Endothelial cell of umbilical vein (primary cell): ENCODE measurements around the gene CLIP1. TPM values are rescaled to one million over a fixed set of nuclear protein-coding genes. Genes with fewer than 3 reads are reported as not detected.
"Not testable (repeated sequence)": the region's sequence is repeated elsewhere in the genome, so short reads cannot be mapped to it uniquely, and the experiment has no call there.

ENCODE experiments used
- BruUV-seq: library from RNA; stranded (reverse); fragments of 400-500 nt; replicated peaks from 2 replicates; lab custom pipeline; 2021; lab: Mats Ljungman, UMichigan
- CTCF ChIA-PET: fragments of 300-600, 350-600 bp; sonication (Branson Sonifier 250); formaldehyde crosslinking; loops from one replicate; lab custom pipeline; 2021; ENCODE audit warnings: antibody characterized with exemption, inconsistent platforms; lab: Charles Lee
- POLR2A ChIA-PET: fragments of 300-600, 350-600 bp; sonication (Branson Sonifier 250); formaldehyde crosslinking; loops from one replicate; lab custom pipeline; 2021; ENCODE audit warnings: antibody characterized with exemption, inconsistent platforms; lab: Charles Lee
- DNase-seq: peaks from one replicate; pipeline ENCODE4 v3.0.0-alpha.2; 2011; ENCODE audit warnings: low read depth, low spot score
- FAIRE-seq: peaks from 2 replicates; lab custom pipeline; 2011; peaks lifted over from hg19 to GRCh38; lab: Jason Lieb, UNC
- H2AFZ ChIP-seq: 2 replicates; pipeline ENCODE4 v1.6.0; 2012; ENCODE audit warnings: low read depth, low read length, control low read depth, inconsistent platforms
- H3K27ac ChIP-seq: 2 replicates; pipeline ENCODE4 v1.5.1; 2011; ENCODE audit warnings: low read depth, mild to moderate bottlenecking, control low read depth, low read length, moderate library complexity; ENCODE audit not compliant: insufficient read depth
- H3K27me3 ChIP-seq, 2 experiments: 2 replicates each; pipeline versions ENCODE4 v1.6.0 to v1.6.1; 2011; ENCODE audit warnings: low read length in 2 of 2, mixed read lengths in 1 of 2; ENCODE audit not compliant: control insufficient read depth in 2 of 2, insufficient read depth in 2 of 2
- H3K36me3 ChIP-seq, 2 experiments: 2 replicates in 1 of 2; 3 replicates in 1 of 2; pipeline ENCODE4 v1.5.1; 2011; ENCODE audit warnings: low read length in 2 of 2, mild to moderate bottlenecking in 1 of 2, moderate library complexity in 1 of 2; ENCODE audit not compliant: control insufficient read depth in 2 of 2, insufficient read depth in 2 of 2; ENCODE audit errors: extremely low read depth in 1 of 2
- H3K4me1 ChIP-seq: 3 replicates; pipeline ENCODE4 v1.5.1; 2011; ENCODE audit warnings: mild to moderate bottlenecking, low read length; ENCODE audit not compliant: control insufficient read depth, insufficient read depth; ENCODE audit errors: extremely low read depth
- H3K4me2 ChIP-seq: 2 replicates; pipeline ENCODE4 v1.6.1; 2011; ENCODE audit warnings: low read length, control low read depth, mixed read lengths; ENCODE audit not compliant: insufficient read depth
- H3K4me3 ChIP-seq, 3 experiments: fragments of 200-600 bp in 1 of 3; sonication (generic), shearing (Covaris generic) in 1 of 3; replicated peaks in 1 of 3; 2 replicates each; pipeline ENCODE4 v1.5.1; 2011 to 2016; ENCODE audit warnings: control low read depth in 3 of 3, low read length in 3 of 3, mild to moderate bottlenecking in 2 of 3, inconsistent platforms in 1 of 3, low read depth in 1 of 3, moderate library complexity in 1 of 3; ENCODE audit not compliant: insufficient read depth in 1 of 3
- H3K79me2 ChIP-seq: 2 replicates; pipeline ENCODE4 v1.6.0; 2012; ENCODE audit warnings: low read length, inconsistent platforms; ENCODE audit not compliant: control insufficient read depth, insufficient read depth
- H3K9ac ChIP-seq: replicated peaks from 2 replicates; pipeline ENCODE3; 2011; ENCODE audit warnings: low read length, control low read depth; ENCODE audit not compliant: insufficient read depth; ENCODE audit errors: extremely low read depth
- H3K9me1 ChIP-seq: replicated peaks from 3 replicates; pipeline ENCODE4 v1.6.0; 2011; ENCODE audit warnings: mild to moderate bottlenecking, low read length; ENCODE audit not compliant: control insufficient read depth, insufficient read depth; ENCODE audit errors: extremely low read depth
- H3K9me3 ChIP-seq: replicated peaks from 2 replicates; pipeline ENCODE4 v1.5.1; 2012; ENCODE audit warnings: low read length, inconsistent platforms; ENCODE audit not compliant: control insufficient read depth, insufficient read depth
- H4K20me1 ChIP-seq: replicated peaks from 2 replicates; pipeline ENCODE3; 2011; ENCODE audit warnings: mild to moderate bottlenecking, low read length; ENCODE audit not compliant: control insufficient read depth, insufficient read depth; ENCODE audit errors: extremely low read depth
- EZH2 ChIP-seq: IDR thresholded peaks from 2 replicates; pipeline ENCODE4 v1.6.1; 2012; ENCODE audit warnings: borderline replicate concordance, low read depth, mild to moderate bottlenecking, moderate library complexity, low read length, inconsistent platforms; ENCODE audit not compliant: severe bottlenecking
- FOS ChIP-seq: IDR thresholded peaks from 2 replicates; pipeline ENCODE4 v1.6.1; 2011; ENCODE audit warnings: mild to moderate bottlenecking, low read length, moderate library complexity, borderline replicate concordance; ENCODE audit not compliant: insufficient read depth
- GATA2 ChIP-seq: IDR thresholded peaks from 2 replicates; pipeline ENCODE4 v1.7.0; 2011; ENCODE audit warnings: low read depth, mild to moderate bottlenecking, moderate library complexity, mixed read lengths, low read length; ENCODE audit not compliant: insufficient read length, insufficient read depth
- JUN ChIP-seq: IDR thresholded peaks from 2 replicates; pipeline ENCODE4 v1.6.1; 2011; ENCODE audit warnings: borderline replicate concordance, low read depth; ENCODE audit not compliant: insufficient read length, insufficient read depth
- MYC ChIP-seq: IDR thresholded peaks from one replicate; pipeline ENCODE4 v1.6.1; 2011; ENCODE audit warnings: mild to moderate bottlenecking, low read depth, low read length
- POLR2A ChIP-seq: IDR thresholded peaks from 2 replicates; pipeline ENCODE4 v1.6.1; 2012; ENCODE audit warnings: low read depth, mild to moderate bottlenecking, control low read depth, low read length
- POLR2AphosphoS5 ChIP-seq: IDR thresholded peaks from 2 replicates; pipeline ENCODE4 v1.6.1; 2012; ENCODE audit warnings: low read depth, mild to moderate bottlenecking, control low read depth, low read length, moderate library complexity; ENCODE audit not compliant: insufficient read depth
- dilution Hi-C: fragments of 300-500 bp; cut with MboI; formaldehyde crosslinking; loops from one replicate; pipeline ENCODE4 v1.15.0; 2019; ENCODE audit warnings: low sequenced_read_pairs; ENCODE audit not compliant: extremely low pct_ligation_motif_present
- intact Hi-C: fragments of 100-400 bp; cut with micrococcal nuclease; formaldehyde crosslinking; loops from one replicate; pipeline ENCODE4 v1.10.0; 2022
- polyA plus RNA-seq, 4 experiments: library from polyadenylated mRNA; depleted of rRNA in 3 of 4; stranded (reverse) in 3 of 4; unstranded in 1 of 4; fragments of >200 nt; gene quantifications; 2 replicates each; pipeline versions ENCODE4 v1.2.1 to v1.2.3, GENCODE V29; 2011 to 2012; ENCODE audit warnings: missing spikeins in 1 of 4
- total RNA-seq: library from RNA; stranded (reverse); gene quantifications from 2 replicates; pipeline ENCODE4 v1.2.3, GENCODE V29; 2021
- TF ChIP-seq, protein P1 (sequence below): IDR thresholded peaks from 2 replicates; pipeline ENCODE4 v1.6.1; 2011; ENCODE audit not compliant: insufficient read depth, insufficient read length
- TF ChIP-seq, protein P2 (sequence below), 2 donors: IDR thresholded peaks; 1 replicate in 1 of 2; 2 replicates in 1 of 2; pipeline ENCODE4 v1.5.1; 2011; ENCODE audit warnings: low read length in 2 of 2, mild to moderate bottlenecking in 2 of 2, moderate library complexity in 2 of 2, control low read depth in 1 of 2, inconsistent platforms in 1 of 2, low read depth in 1 of 2; ENCODE audit not compliant: insufficient read depth in 1 of 2; ENCODE audit errors: extremely low read depth in 1 of 2

The CLIP1 gene
- total and polyA plus RNA-seq, 2 donors (not counting 3 experiments of a cell fraction or from before 2014, with no cell fraction given): 56.5 to 84.3 TPM

DNA sequence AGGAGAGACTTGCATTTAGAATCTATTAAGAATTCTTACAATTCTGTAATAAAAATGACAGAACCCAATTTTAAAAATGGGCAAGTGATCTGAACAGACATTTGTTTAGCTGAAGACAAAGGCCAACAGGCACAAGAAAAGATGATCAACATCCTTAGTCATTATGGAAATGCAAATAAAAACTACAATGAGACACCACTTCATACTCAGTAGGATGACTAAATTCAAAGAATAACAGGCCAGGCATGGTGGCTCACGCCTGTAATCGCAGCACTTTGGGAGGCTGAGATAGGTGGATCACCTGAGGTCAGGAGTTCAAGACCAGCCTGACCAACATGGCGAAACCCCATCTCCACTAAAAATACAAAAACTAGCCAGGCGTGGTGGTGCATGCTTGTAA is 164.0 kb downstream of the CLIP1 start:
- H3K9me3 ChIP-seq, H3K27ac ChIP-seq, H3K9ac ChIP-seq, H3K4me3 ChIP-seq, H3K79me2 ChIP-seq, H2AFZ ChIP-seq, H3K4me2 ChIP-seq, H3K9me1 ChIP-seq, intact Hi-C loops, H4K20me1 ChIP-seq, H3K27me3 ChIP-seq, FAIRE-seq, H3K36me3 ChIP-seq, H3K4me1 ChIP-seq, dilution Hi-C loops, DNase-seq, CTCF ChIA-PET, BruUV-seq: not testable (repeated sequence)
- POLR2A ChIA-PET: interaction anchor here (0.7 kb wide), 1 partner anchor 19 kb away, joined by 4 read pairs; no protein-coding TSS in a partner anchor

DNA sequence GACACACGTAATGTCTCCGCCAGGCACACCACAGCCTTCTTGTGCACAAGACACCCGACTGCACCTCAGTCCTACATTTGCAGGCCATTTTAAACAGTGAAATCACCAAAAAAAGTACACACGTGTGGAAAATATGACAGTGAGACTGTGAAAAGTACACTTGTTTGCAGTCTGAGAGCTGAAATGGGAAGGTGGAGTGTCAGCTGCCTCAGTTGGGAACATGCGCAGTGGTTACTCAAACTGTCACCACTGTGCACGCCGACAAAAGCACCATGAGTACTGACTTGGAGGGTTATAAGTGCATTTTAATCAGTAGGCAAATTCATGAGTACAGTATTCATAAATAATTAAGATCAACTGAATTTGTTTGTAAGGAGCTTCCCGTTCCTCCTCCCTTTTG is 171.9 kb downstream of the CLIP1 start:
- H4K20me1 ChIP-seq: no peaks in the 10 kb centered on the region
- no peak overlapping the region for H3K27ac ChIP-seq
- no peaks in the 10 kb centered on the region for H3K79me2 ChIP-seq
- no peak for DNase-seq
- H3K4me3 ChIP-seq: no peak overlapping the region
- no peak overlapping the region for H3K9ac ChIP-seq
- H2AFZ ChIP-seq: no peak overlapping the region
- FAIRE-seq: no peak
- H3K27me3 ChIP-seq: no peaks in the 10 kb centered on the region
- intact Hi-C loops (no loop called here), dilution Hi-C loops (no loop called here)
- H3K9me3 ChIP-seq: no peaks in the 10 kb centered on the region
- ChIA-PET POLR2A (no interaction called here), CTCF (interaction anchor here (0.9 kb wide), 1 partner anchor 19 kb away, joined by 3 read pairs; no protein-coding TSS in a partner anchor)
- no peaks in the 10 kb centered on the region for H3K4me1 ChIP-seq
- TF ChIP-seq EZH2 (no peak), JUN (no peak), MYC (no peak), POLR2AphosphoS5 (no peak), GATA2 (no peak), POLR2A (no peak), FOS (no peak)
- TF ChIP-seq, protein P1, sequence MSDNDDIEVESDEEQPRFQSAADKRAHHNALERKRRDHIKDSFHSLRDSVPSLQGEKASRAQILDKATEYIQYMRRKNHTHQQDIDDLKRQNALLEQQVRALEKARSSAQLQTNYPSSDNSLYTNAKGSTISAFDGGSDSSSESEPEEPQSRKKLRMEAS: no peak
- TF ChIP-seq, protein P2, sequence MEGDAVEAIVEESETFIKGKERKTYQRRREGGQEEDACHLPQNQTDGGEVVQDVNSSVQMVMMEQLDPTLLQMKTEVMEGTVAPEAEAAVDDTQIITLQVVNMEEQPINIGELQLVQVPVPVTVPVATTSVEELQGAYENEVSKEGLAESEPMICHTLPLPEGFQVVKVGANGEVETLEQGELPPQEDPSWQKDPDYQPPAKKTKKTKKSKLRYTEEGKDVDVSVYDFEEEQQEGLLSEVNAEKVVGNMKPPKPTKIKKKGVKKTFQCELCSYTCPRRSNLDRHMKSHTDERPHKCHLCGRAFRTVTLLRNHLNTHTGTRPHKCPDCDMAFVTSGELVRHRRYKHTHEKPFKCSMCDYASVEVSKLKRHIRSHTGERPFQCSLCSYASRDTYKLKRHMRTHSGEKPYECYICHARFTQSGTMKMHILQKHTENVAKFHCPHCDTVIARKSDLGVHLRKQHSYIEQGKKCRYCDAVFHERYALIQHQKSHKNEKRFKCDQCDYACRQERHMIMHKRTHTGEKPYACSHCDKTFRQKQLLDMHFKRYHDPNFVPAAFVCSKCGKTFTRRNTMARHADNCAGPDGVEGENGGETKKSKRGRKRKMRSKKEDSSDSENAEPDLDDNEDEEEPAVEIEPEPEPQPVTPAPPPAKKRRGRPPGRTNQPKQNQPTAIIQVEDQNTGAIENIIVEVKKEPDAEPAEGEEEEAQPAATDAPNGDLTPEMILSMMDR (IDR thresholded peaks at IDR 0.05; ENCODE audit: extremely low read depth in 1 of 2, insufficient read depth in 1 of 2, low read depth in 1 of 2, low read length in 2 of 2): no peak
- H3K36me3 ChIP-seq: peaks cover 0 to 2% of the 10 kb centered on the region in 2 experiments
- BruUV-seq: no TSS peak
- H3K9me1 ChIP-seq: no peaks in the 10 kb centered on the region
- H3K4me2 ChIP-seq: no peak overlapping the region
